ENCODE data around the gene PRKG1. TPM values are rescaled to one million over a fixed set of nuclear protein-coding genes. Genes with fewer than 3 reads are reported as not detected.

Gene PRKG1
- total and polyA plus RNA-seq, 2 experiments from 2014 or later = 18.2 to 21.1 TPM

DNA sequence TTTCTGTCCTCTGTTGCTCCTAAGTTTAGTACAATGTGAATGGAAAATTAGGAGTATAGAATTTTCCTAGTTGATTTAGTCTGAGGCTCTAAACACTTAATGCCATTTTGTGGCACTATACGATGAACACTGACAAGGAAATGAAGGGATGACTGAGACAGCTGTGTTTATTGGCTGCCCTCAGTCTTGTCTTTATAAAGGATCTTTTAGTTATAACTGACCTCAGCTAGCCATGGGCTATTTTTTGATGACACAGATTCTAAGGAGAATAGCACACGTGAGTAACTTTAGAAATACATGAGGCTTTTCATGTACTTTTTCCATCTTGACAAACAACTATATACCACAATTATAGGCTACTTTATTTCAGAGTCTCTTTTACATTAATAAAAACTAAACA, 113.7 kb downstream of the PRKG1 start:
- Histone ChIP-seq H3K4me2 (no peak overlapping the region), H3K9me2 (ENCODE audit: insufficient read depth) (no peaks in the 10 kb centered on the region), H3K4me3 (no peak overlapping the region), H2AFZ (no peak overlapping the region), H3K27ac (ENCODE audit: low read depth) (no peak overlapping the region), H3F3A (replicated peaks; ENCODE audit: low read depth) (no peaks in the 10 kb centered on the region), H3K27me3 (ENCODE audit: insufficient read depth) (no peaks in the 10 kb centered on the region), H3K36me3 (ENCODE audit: insufficient read depth) (no peaks in the 10 kb centered on the region), H3K4me1 (ENCODE audit: insufficient read depth) (no peaks in the 10 kb centered on the region), H4K20me1 (replicated peaks; ENCODE audit: insufficient read depth) (no peaks in the 10 kb centered on the region), H3K79me2 (replicated peaks; ENCODE audit: insufficient read depth) (no peaks in the 10 kb centered on the region)
- Mint-ChIP-seq H3K27ac (no peak overlapping the region), H3K9me3 (no peaks in the 10 kb centered on the region), H3K36me3 (ENCODE audit: low read depth) (no peaks in the 10 kb centered on the region), H3K27me3 (ENCODE audit: insufficient read depth, low read depth, poor library complexity) (peaks cover 1% of the 10 kb centered on the region), H3K4me3 (no peak overlapping the region), H3K4me1 (peaks cover 14% of the 10 kb centered on the region)
- no peak for ATAC-seq
- DNase-seq (ENCODE audit: low spot score) = no peak
- TF ChIP-seq ZNF114 (CRISPR knock-in tag; IDR thresholded peaks at IDR 0.05) (no peak), ZNF331 (CRISPR knock-in tag; IDR thresholded peaks at IDR 0.05; ENCODE audit: low read depth) (no peak), CREB1 (CRISPR knock-in tag; IDR thresholded peaks at IDR 0.05; ENCODE audit: low read depth) (no peak), POLR2AphosphoS5 (IDR thresholded peaks at IDR 0.05; ENCODE audit: low read depth) (no peak), STAT1 (IDR thresholded peaks at IDR 0.05; ENCODE audit: unreplicated experiment) (no peak), EZH2phosphoT487 (IDR thresholded peaks at IDR 0.05; ENCODE audit: unreplicated experiment) (no peak), REST (IDR thresholded peaks at IDR 0.05; ENCODE audit: unreplicated experiment) (no peak), NANOG (IDR thresholded peaks at IDR 0.05; ENCODE audit: borderline replicate concordance) (no peak), EZH2 (IDR thresholded peaks at IDR 0.05; ENCODE audit: low read depth, unreplicated experiment) (no peak), CTCF (conservative IDR thresholded peaks at IDR 0.05; ENCODE audit: low read depth in 2 of 2) (no peak), JUNB (IDR thresholded peaks at IDR 0.05; ENCODE audit: unreplicated experiment) (no peak)
- TF ChIP-seq, protein P1, sequence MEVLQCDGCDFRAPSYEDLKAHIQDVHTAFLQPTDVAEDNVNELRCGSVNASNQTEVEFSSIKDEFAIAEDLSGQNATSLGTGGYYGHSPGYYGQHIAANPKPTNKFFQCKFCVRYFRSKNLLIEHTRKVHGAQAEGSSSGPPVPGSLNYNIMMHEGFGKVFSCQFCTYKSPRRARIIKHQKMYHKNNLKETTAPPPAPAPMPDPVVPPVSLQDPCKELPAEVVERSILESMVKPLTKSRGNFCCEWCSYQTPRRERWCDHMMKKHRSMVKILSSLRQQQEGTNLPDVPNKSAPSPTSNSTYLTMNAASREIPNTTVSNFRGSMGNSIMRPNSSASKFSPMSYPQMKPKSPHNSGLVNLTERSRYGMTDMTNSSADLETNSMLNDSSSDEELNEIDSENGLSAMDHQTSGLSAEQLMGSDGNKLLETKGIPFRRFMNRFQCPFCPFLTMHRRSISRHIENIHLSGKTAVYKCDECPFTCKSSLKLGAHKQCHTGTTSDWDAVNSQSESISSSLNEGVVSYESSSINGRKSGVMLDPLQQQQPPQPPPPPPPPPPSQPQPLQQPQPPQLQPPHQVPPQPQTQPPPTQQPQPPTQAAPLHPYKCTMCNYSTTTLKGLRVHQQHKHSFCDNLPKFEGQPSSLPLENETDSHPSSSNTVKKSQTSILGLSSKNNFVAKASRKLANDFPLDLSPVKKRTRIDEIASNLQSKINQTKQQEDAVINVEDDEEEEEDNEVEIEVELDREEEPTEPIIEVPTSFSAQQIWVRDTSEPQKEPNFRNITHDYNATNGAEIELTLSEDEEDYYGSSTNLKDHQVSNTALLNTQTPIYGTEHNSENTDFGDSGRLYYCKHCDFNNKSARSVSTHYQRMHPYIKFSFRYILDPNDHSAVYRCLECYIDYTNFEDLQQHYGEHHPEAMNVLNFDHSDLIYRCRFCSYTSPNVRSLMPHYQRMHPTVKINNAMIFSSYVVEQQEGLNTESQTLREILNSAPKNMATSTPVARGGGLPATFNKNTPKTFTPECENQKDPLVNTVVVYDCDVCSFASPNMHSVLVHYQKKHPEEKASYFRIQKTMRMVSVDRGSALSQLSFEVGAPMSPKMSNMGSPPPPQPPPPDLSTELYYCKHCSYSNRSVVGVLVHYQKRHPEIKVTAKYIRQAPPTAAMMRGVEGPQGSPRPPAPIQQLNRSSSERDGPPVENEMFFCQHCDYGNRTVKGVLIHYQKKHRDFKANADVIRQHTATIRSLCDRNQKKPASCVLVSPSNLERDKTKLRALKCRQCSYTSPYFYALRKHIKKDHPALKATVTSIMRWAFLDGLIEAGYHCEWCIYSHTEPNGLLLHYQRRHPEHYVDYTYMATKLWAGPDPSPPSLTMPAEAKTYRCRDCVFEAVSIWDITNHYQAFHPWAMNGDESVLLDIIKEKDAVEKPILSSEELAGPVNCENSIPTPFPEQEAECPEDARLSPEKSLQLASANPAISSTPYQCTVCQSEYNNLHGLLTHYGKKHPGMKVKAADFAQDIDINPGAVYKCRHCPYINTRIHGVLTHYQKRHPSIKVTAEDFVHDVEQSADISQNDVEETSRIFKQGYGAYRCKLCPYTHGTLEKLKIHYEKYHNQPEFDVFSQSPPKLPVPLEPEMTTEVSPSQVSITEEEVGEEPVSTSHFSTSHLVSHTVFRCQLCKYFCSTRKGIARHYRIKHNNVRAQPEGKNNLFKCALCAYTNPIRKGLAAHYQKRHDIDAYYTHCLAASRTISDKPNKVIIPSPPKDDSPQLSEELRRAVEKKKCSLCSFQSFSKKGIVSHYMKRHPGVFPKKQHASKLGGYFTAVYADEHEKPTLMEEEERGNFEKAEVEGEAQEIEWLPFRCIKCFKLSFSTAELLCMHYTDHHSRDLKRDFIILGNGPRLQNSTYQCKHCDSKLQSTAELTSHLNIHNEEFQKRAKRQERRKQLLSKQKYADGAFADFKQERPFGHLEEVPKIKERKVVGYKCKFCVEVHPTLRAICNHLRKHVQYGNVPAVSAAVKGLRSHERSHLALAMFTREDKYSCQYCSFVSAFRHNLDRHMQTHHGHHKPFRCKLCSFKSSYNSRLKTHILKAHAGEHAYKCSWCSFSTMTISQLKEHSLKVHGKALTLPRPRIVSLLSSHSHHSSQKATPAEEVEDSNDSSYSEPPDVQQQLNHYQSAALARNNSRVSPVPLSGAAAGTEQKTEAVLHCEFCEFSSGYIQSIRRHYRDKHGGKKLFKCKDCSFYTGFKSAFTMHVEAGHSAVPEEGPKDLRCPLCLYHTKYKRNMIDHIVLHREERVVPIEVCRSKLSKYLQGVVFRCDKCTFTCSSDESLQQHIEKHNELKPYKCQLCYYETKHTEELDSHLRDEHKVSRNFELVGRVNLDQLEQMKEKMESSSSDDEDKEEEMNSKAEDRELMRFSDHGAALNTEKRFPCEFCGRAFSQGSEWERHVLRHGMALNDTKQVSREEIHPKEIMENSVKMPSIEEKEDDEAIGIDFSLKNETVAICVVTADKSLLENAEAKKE (CRISPR knock-in tag; IDR thresholded peaks at IDR 0.05) = no peak

Data from GM23338 (cell line).